ENCODE data around the gene NAP1L1.

Gene NAP1L1

GRCh38 chr12:76012644-76013043 is 71.8 kb downstream of the NAP1L1 start:
- Histone ChIP-seq H3K27ac (no peak overlapping the region), H3K4me3 (no peak overlapping the region)
- DNase-seq (ENCODE audit: low spot score): no peak
- TF ChIP-seq CTCF (IDR thresholded peaks at IDR 0.05): no peak

GRCh38 chr12:76010732-76011458 is 73.6 kb downstream of the NAP1L1 start:
- TF ChIP-seq CTCF (IDR thresholded peaks at IDR 0.05): no peak
- no peak overlapping the region for H3K27ac ChIP-seq

GRCh38 chr12:76008428-76008827 is 76.1 kb downstream of the NAP1L1 start:
- no peak for TF ChIP-seq CTCF (IDR thresholded peaks at IDR 0.05)
- Histone ChIP-seq H3K27ac (no peak overlapping the region), H3K4me3 (no peak overlapping the region)
- no peak for DNase-seq (ENCODE audit: low spot score)

More at GRCh38 chr12:76010732-76011458, 73.6 kb downstream of the NAP1L1 start:
- DNase-seq (ENCODE audit: low spot score): no peak
- no peak overlapping the region for H3K4me3 ChIP-seq

GRCh38 chr12:76007640-76008039 is 76.8 kb downstream of the NAP1L1 start:
- TF ChIP-seq CTCF (IDR thresholded peaks at IDR 0.05): no peak

GRCh38 chr12:76006028-76006925 is 78.2 kb downstream of the NAP1L1 start:
- no peak for DNase-seq (ENCODE audit: low spot score)
- TF ChIP-seq CTCF (IDR thresholded peaks at IDR 0.05): no peak
- no peak overlapping the region for H3K27ac ChIP-seq
- no peak overlapping the region for H3K4me3 ChIP-seq

More at GRCh38 chr12:76007640-76008039, 76.8 kb downstream of the NAP1L1 start:
- no peak overlapping the region for H3K27ac ChIP-seq
- no peak overlapping the region for H3K4me3 ChIP-seq
- no peak for DNase-seq (ENCODE audit: low spot score)

- no peak for TF ChIP-seq CTCF (IDR thresholded peaks at IDR 0.05)
- Histone ChIP-seq H3K4me3 (no peak overlapping the region), H3K27ac (no peak overlapping the region)
- no peak for DNase-seq (ENCODE audit: low spot score)
These were observed 81.2 kb downstream of the NAP1L1 start for GRCh38 chr12:76003355-76003638.
